Fibroblast of lung (primary cell): ENCODE measurements around the gene ATP8B2. TPM values are rescaled to one million over a fixed set of nuclear protein-coding genes. Genes with fewer than 3 reads are reported as not detected.

ENCODE experiments used
- DNase-seq, 2 donors: peaks; one replicate each; pipeline versions ENCODE4 v3.0.0 to v3.0.0-alpha.2; 2010; ENCODE audit warnings: low read depth in 2 of 2
- H2AFZ ChIP-seq: 2 replicates; pipeline ENCODE4 v1.5.1; 2012; ENCODE audit warnings: low read length, control low read depth, inconsistent platforms
- H3K27ac ChIP-seq: 2 replicates; pipeline ENCODE4 v1.5.1; 2011; ENCODE audit warnings: low read length, control low read depth; ENCODE audit not compliant: insufficient read depth
- H3K27me3 ChIP-seq: 2 replicates; pipeline ENCODE4 v1.5.1; 2011; ENCODE audit warnings: mild to moderate bottlenecking, low read length; ENCODE audit not compliant: control insufficient read depth, insufficient read depth
- H3K36me3 ChIP-seq: 2 replicates; pipeline ENCODE4 v1.5.1; 2011; ENCODE audit warnings: low read length; ENCODE audit not compliant: control insufficient read depth, insufficient read depth
- H3K4me1 ChIP-seq: 2 replicates; pipeline ENCODE4 v1.5.1; 2011; ENCODE audit warnings: low read length; ENCODE audit not compliant: control insufficient read depth, insufficient read depth; ENCODE audit errors: extremely low read depth
- H3K4me2 ChIP-seq: 2 replicates; pipeline ENCODE4 v1.5.1; 2011; ENCODE audit warnings: low read length, control low read depth; ENCODE audit not compliant: insufficient read depth; ENCODE audit errors: extremely low read depth
- H3K4me3 ChIP-seq, 4 experiments: fragments of 200-600 bp in 1 of 4; sonication (generic) in 1 of 4; replicated peaks in 1 of 4; 2 replicates each; pipeline ENCODE4 v1.5.1; 2011 to 2016; ENCODE audit warnings: low read length in 4 of 4, low read depth in 3 of 4, mild to moderate bottlenecking in 3 of 4, control low read depth in 2 of 4, inconsistent platforms in 1 of 4, mixed read lengths in 1 of 4; ENCODE audit not compliant: insufficient read depth in 1 of 4; ENCODE audit errors: control extremely low read depth in 1 of 4
- H3K79me2 ChIP-seq: 2 replicates; pipeline ENCODE4 v1.5.1; 2012; ENCODE audit warnings: mild to moderate bottlenecking, low read length, inconsistent platforms; ENCODE audit not compliant: control insufficient read depth, insufficient read depth
- H3K9ac ChIP-seq: 2 replicates; pipeline ENCODE4 v1.5.1; 2011; ENCODE audit warnings: mild to moderate bottlenecking, low read length, control low read depth; ENCODE audit not compliant: insufficient read depth
- H3K9me3 ChIP-seq: 2 replicates; pipeline ENCODE4 v1.5.1; 2012; ENCODE audit warnings: low read depth, low read length; ENCODE audit not compliant: control insufficient read depth, insufficient read depth
- H4K20me1 ChIP-seq: 2 replicates; pipeline ENCODE4 v1.5.1; 2011; ENCODE audit warnings: low read length; ENCODE audit not compliant: control insufficient read depth, insufficient read depth; ENCODE audit errors: extremely low read depth
- EZH2 ChIP-seq: IDR thresholded peaks from 2 replicates; pipeline ENCODE4 v1.5.1; 2012; ENCODE audit warnings: low read length, control low read depth, mild to moderate bottlenecking; ENCODE audit errors: missing control alignments
- polyA plus RNA-seq, 2 donors: library from polyadenylated mRNA; depleted of rRNA in 1 of 2; stranded (reverse) in 1 of 2; unstranded in 1 of 2; fragments of >200 nt; gene quantifications; 2 replicates each; pipeline ENCODE4 v1.2.1, GENCODE V29; 2011 to 2012; ENCODE audit warnings: missing spikeins in 1 of 2
- total RNA-seq: library from RNA; depleted of rRNA; stranded (reverse); fragments of >200 nt; gene quantifications from 2 replicates; pipeline ENCODE4 v1.2.1, GENCODE V29; 2014
- TF ChIP-seq, protein P1 (sequence below), 2 donors: IDR thresholded peaks in 1 of 2; conservative IDR thresholded peaks in 1 of 2; 1 replicate in 1 of 2; 2 replicates in 1 of 2; pipeline ENCODE4 v1.5.1; 2011 to 2012; ENCODE audit warnings: low read length in 2 of 2, control low read depth in 1 of 2, inconsistent platforms in 1 of 2, low read depth in 1 of 2, mild to moderate bottlenecking in 1 of 2

Gene ATP8B2
- total and polyA plus RNA-seq, 2 donors (not counting 1 experiment from before 2014, with no cell fraction given) = 101 to 205 TPM

GRCh38 chr1:154342132-154342531 lies 16.8 kb downstream of the ATP8B2 start:
- H3K4me1 ChIP-seq = no peaks in the 10 kb centered on the region
- no peak overlapping the region for H3K4me2 ChIP-seq
- no peaks in the 10 kb centered on the region for H3K27me3 ChIP-seq
- H3K27ac ChIP-seq = no peak overlapping the region
- DNase-seq = no peak
- H3K36me3 ChIP-seq = peaks cover 67% of the 10 kb centered on the region
- H3K4me3 ChIP-seq = no peak overlapping the region
- no peak overlapping the region for H3K9ac ChIP-seq
- H3K9me3 ChIP-seq = no peaks in the 10 kb centered on the region
- TF ChIP-seq, protein P1, sequence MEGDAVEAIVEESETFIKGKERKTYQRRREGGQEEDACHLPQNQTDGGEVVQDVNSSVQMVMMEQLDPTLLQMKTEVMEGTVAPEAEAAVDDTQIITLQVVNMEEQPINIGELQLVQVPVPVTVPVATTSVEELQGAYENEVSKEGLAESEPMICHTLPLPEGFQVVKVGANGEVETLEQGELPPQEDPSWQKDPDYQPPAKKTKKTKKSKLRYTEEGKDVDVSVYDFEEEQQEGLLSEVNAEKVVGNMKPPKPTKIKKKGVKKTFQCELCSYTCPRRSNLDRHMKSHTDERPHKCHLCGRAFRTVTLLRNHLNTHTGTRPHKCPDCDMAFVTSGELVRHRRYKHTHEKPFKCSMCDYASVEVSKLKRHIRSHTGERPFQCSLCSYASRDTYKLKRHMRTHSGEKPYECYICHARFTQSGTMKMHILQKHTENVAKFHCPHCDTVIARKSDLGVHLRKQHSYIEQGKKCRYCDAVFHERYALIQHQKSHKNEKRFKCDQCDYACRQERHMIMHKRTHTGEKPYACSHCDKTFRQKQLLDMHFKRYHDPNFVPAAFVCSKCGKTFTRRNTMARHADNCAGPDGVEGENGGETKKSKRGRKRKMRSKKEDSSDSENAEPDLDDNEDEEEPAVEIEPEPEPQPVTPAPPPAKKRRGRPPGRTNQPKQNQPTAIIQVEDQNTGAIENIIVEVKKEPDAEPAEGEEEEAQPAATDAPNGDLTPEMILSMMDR (conservative IDR thresholded peaks at IDR 0.05 in 1 of 2, IDR thresholded peaks at IDR 0.05 in 1 of 2; ENCODE audit: low read depth in 1 of 2, low read length in 2 of 2) = no peak
- TF ChIP-seq EZH2 = no peak
- H3K79me2 ChIP-seq = no peaks in the 10 kb centered on the region
- no peaks in the 10 kb centered on the region for H4K20me1 ChIP-seq
- no peak overlapping the region for H2AFZ ChIP-seq

DNA sequence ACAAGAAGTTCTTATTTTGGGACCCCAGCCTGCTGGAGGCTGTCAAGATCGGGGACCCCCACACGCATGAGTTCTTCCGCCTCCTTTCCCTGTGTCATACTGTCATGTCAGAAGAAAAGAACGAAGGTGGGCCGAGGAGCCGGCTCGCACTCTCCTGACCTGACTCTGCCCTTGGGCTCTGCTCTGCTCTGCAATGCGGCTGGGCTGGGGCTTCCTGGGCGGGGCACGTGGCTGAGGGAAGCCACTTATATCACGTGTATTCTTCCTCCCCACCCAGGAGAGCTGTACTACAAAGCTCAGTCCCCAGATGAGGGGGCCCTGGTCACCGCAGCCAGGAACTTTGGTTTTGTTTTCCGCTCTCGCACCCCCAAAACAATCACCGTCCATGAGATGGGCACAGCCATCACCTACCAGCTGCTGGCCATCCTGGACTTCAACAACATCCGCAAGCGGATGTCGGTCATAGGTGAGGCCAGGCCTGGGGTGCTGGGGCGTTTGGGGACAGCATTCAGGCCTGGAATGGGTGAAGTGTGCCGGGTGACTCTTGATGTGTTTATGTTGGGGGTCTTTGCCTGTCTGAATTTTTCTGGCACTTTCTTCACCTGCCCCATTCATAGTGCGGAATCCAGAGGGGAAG lies 17.6 kb downstream of the ATP8B2 start:
- Histone ChIP-seq H3K27ac (no peak overlapping the region), H3K9me3 (no peaks in the 10 kb centered on the region), H4K20me1 (no peaks in the 10 kb centered on the region), H3K4me1 (no peaks in the 10 kb centered on the region), H3K27me3 (no peaks in the 10 kb centered on the region), H3K9ac (no peak overlapping the region), H3K4me3 (no peak overlapping the region), H3K36me3 (peaks cover 65% of the 10 kb centered on the region), H3K79me2 (no peaks in the 10 kb centered on the region), H3K4me2 (no peak overlapping the region), H2AFZ (no peak overlapping the region)
- TF ChIP-seq, protein P1 (conservative IDR thresholded peaks at IDR 0.05 in 1 of 2, IDR thresholded peaks at IDR 0.05 in 1 of 2; ENCODE audit: low read depth in 1 of 2, low read length in 2 of 2) = no peak
- TF ChIP-seq EZH2 = no peak
- DNase-seq = no peak

DNA sequence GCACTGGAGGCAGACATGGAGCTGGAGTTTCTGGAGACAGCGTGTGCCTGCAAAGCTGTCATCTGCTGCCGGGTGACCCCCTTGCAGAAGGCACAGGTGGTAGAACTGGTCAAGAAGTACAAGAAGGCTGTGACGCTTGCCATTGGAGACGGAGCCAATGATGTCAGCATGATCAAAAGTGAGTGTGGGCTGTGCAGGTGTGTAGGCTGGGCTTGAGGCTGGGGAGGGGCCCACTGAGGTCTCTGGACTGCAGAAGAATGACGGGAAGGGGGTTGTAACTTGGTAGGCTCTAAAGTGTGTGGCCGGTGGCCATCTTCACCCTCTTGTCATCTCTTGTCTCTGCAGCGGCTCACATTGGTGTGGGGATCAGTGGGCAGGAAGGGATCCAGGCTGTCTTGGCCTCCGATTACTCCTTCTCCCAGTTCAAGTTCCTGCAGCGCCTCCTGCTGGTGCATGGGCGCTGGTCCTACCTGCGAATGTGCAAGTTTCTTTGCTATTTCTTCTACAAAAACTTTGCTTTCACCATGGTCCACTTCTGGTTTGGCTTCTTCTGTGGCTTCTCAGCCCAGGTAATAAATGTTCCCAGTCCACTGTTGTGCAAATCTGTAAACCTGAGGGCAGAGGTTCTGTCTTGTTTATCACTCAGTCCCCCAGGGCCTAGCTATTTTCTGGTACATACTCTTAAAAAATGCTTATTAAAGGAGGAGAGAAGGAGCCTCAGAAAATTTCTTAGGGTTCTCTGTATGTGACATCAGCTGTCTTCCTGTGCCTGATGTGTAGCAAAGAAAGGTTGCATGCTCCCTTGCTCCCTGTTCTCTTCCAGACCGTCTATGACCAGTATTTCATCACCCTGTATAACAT lies 19.9 kb downstream of the ATP8B2 start:
- no peaks in the 10 kb centered on the region for H3K27me3 ChIP-seq
- no peaks in the 10 kb centered on the region for H3K9me3 ChIP-seq
- H3K4me1 ChIP-seq = no peaks in the 10 kb centered on the region
- H3K4me3 ChIP-seq = no peak overlapping the region
- no peaks in the 10 kb centered on the region for H4K20me1 ChIP-seq
- no peak overlapping the region for H3K4me2 ChIP-seq
- DNase-seq = peak; percentile 26 to 54
- no peak overlapping the region for H3K9ac ChIP-seq
- H3K79me2 ChIP-seq = no peaks in the 10 kb centered on the region
- H3K27ac ChIP-seq = no peak overlapping the region
- no peak overlapping the region for H2AFZ ChIP-seq
- peaks cover 66% of the 10 kb centered on the region for H3K36me3 ChIP-seq
- TF ChIP-seq, protein P1 (conservative IDR thresholded peaks at IDR 0.05 in 1 of 2, IDR thresholded peaks at IDR 0.05 in 1 of 2; ENCODE audit: low read depth in 1 of 2, low read length in 2 of 2) = peak; percentile 66 to 72
- TF ChIP-seq EZH2 = no peak
